OCI-LY1 (cell line): ENCODE data around the gene TIAL1.

ENCODE experiments used
- H2AFZ ChIP-seq: fragments of 200-600 bp; sonication (generic), shearing (Covaris generic); 2 replicates; pipeline ENCODE4 v1.6.0; 2014; ENCODE audit warnings: antibody characterized with exemption, mild to moderate bottlenecking, low read length
- H3F3A ChIP-seq: fragments of 200-600 bp; sonication (generic), shearing (Covaris generic); 2 replicates; pipeline ENCODE4 v1.6.0; 2014; ENCODE audit warnings: mild to moderate bottlenecking, antibody characterized with exemption, low read length, moderate library complexity; ENCODE audit not compliant: insufficient read depth
- H3K27ac ChIP-seq: fragments of 200-600 bp; sonication (generic); 2 replicates; pipeline ENCODE4 v1.5.1; 2014; ENCODE audit warnings: low read length, mixed run types, mild to moderate bottlenecking, low read depth; ENCODE audit not compliant: poor library complexity, severe bottlenecking
- H3K27me3 ChIP-seq: fragments of 200-600 bp; sonication (generic); 2 replicates; pipeline ENCODE4 v1.6.0; 2014; ENCODE audit warnings: antibody characterized with exemption, mild to moderate bottlenecking, low read length, moderate library complexity; ENCODE audit not compliant: insufficient read depth
- H3K36me3 ChIP-seq: fragments of 200-600 bp; sonication (generic); 2 replicates; pipeline ENCODE4 v1.6.1; 2014; ENCODE audit warnings: mild to moderate bottlenecking, antibody characterized with exemption, low read length, moderate library complexity, mixed read lengths; ENCODE audit not compliant: insufficient read depth
- H3K4me1 ChIP-seq: fragments of 200-600 bp; sonication (generic); 2 replicates; pipeline ENCODE4 v1.5.1; 2014; ENCODE audit warnings: mild to moderate bottlenecking, low read length, moderate library complexity; ENCODE audit not compliant: insufficient read depth, severe bottlenecking
- H3K4me2 ChIP-seq: fragments of 200-600 bp; sonication (generic), shearing (Covaris generic); 2 replicates; pipeline ENCODE4 v1.6.1; 2014; ENCODE audit warnings: low read length
- H3K4me3 ChIP-seq: fragments of 200-600 bp; sonication (generic); 2 replicates; pipeline ENCODE4 v1.5.1; 2014; ENCODE audit warnings: low read length, low read depth, mild to moderate bottlenecking, mixed read lengths; ENCODE audit not compliant: poor library complexity, severe bottlenecking
- H3K79me2 ChIP-seq: fragments of 200-600 bp; shearing (Covaris generic); 2 replicates; pipeline ENCODE4 v1.6.1; 2016; ENCODE audit warnings: mixed run types, low read length, mixed read lengths; ENCODE audit not compliant: insufficient read depth
- H3K9ac ChIP-seq: fragments of 200-600 bp; sonication (generic), shearing (Covaris generic); 2 replicates; pipeline ENCODE4 v1.6.1; 2014; ENCODE audit warnings: mild to moderate bottlenecking, low read length, mixed read lengths
- H3K9me2 ChIP-seq: fragments of 200-600 bp; sonication (generic), shearing (Covaris generic); 2 replicates; pipeline ENCODE4 v1.6.1; 2014; ENCODE audit warnings: low read depth, mild to moderate bottlenecking, low read length, mixed read lengths
- H3K9me3 ChIP-seq: fragments of 200-600 bp; shearing (Covaris generic); 2 replicates; pipeline ENCODE4 v1.6.1; 2014; ENCODE audit warnings: low read length, mixed read lengths
- H4K20me1 ChIP-seq: fragments of 200-600 bp; sonication (generic), shearing (Covaris generic); 2 replicates; pipeline ENCODE4 v1.6.0; 2016; ENCODE audit warnings: mild to moderate bottlenecking, low read length; ENCODE audit not compliant: insufficient read depth
- CTCF ChIP-seq: fragments of 200-600 bp; sonication (generic), shearing (Covaris generic); IDR thresholded peaks from 2 replicates; pipeline ENCODE4 v1.5.1; 2017; ENCODE audit warnings: mild to moderate bottlenecking, antibody characterized with exemption, low read length, moderate library complexity, mixed read lengths
- EZH2 ChIP-seq: fragments of 200-600 bp; sonication (generic), shearing (Covaris generic); IDR thresholded peaks from 2 replicates; pipeline ENCODE4 v1.8.0; 2017; ENCODE audit warnings: borderline replicate concordance, mixed run types, mild to moderate bottlenecking, antibody characterized with exemption, low read length, moderate library complexity, mixed read lengths

The TIAL1 gene

DNA sequence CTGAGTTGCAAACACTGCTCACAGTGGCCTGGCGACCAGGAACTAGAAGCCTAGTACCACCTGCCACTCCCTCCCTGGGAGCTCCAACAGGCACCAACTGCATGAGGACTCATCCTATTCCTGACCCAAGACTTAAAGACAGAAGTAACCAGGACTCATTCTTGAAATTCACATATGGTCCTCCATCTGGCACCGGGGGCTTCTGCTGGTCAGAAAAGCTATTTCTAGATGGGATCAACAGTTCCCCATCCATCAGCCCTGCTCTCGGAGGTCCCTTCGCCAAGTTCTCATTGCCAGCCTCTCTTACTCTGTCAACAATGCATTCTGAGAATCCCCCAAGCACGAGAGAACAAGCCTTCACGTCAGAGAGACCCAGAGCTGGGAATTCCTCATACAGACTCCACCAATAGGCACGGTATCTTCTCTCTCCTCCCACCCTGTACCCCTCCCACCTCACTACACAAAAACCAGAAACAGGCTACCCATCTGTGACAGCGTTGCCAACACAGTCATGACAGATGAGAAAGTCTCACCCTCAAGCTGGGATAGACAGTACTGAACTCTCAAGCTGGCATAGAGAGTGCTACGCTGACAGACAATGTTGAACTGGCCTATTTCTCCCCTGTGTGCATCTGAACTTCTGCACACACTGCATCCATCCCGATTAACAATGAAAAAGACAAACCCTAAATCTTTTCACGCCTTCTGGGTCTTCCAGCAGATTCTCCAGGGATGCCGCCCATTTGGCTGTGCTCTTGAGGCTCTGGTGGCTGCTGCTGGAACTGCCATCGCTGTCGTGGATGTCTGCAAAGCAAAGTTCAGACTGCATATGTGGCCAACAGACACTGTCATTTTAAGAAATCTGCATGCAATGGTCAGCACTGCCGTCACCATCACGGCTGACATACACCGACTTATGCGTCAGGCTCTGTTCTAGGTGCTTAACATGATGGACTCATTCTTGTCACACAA, 69.9 kb downstream of the TIAL1 start:
- no peak overlapping the region for H3K4me2 ChIP-seq
- H3K4me3 ChIP-seq = no peak overlapping the region
- no peaks in the 10 kb centered on the region for H3F3A ChIP-seq
- no peaks in the 10 kb centered on the region for H3K9me2 ChIP-seq
- no peak for TF ChIP-seq EZH2
- peak; percentile 17; the same call in 1 of the 2 replicates for TF ChIP-seq CTCF
- no peak overlapping the region for H3K27ac ChIP-seq
- no peaks in the 10 kb centered on the region for H3K9me3 ChIP-seq
- H3K36me3 ChIP-seq = no peaks in the 10 kb centered on the region
- H4K20me1 ChIP-seq = no peaks in the 10 kb centered on the region
- H3K27me3 ChIP-seq = 0 out of 2 replicates have a peak, but pooled peaks cover 3% of the 10 kb centered on the region
- no peak overlapping the region for H3K9ac ChIP-seq
- H2AFZ ChIP-seq = no peak overlapping the region
- H3K79me2 ChIP-seq = no peaks in the 10 kb centered on the region
- H3K4me1 ChIP-seq = no peaks in the 10 kb centered on the region

- Histone ChIP-seq H3K4me1 (no peaks in the 10 kb centered on the region), H3K9ac (no peak overlapping the region), H3K4me2 (no peak overlapping the region), H3F3A (no peaks in the 10 kb centered on the region), H3K9me3 (no peaks in the 10 kb centered on the region), H2AFZ (no peak overlapping the region), H3K27me3 (0 out of 2 replicates have a peak, but pooled peaks cover 3% of the 10 kb centered on the region), H3K4me3 (no peak overlapping the region), H3K79me2 (no peaks in the 10 kb centered on the region), H3K27ac (no peak overlapping the region), H4K20me1 (no peaks in the 10 kb centered on the region), H3K36me3 (no peaks in the 10 kb centered on the region), H3K9me2 (no peaks in the 10 kb centered on the region)
- TF ChIP-seq EZH2 (no peak), CTCF (no peak)
Measured at GRCh38 chr10:119526149-119526548, 70.6 kb downstream of the TIAL1 start.

- Histone ChIP-seq H3K36me3 (no peaks in the 10 kb centered on the region), H3K9ac (no peak overlapping the region), H3K27ac (no peak overlapping the region), H3K27me3 (0 out of 2 replicates have a peak, but pooled peaks cover 3% of the 10 kb centered on the region), H3F3A (no peaks in the 10 kb centered on the region), H3K79me2 (no peaks in the 10 kb centered on the region), H3K4me1 (no peaks in the 10 kb centered on the region), H3K4me3 (no peak overlapping the region), H4K20me1 (no peaks in the 10 kb centered on the region), H3K9me3 (no peaks in the 10 kb centered on the region), H3K4me2 (no peak overlapping the region), H2AFZ (no peak overlapping the region), H3K9me2 (no peaks in the 10 kb centered on the region)
- no peak for TF ChIP-seq CTCF
- TF ChIP-seq EZH2 = no peak
Measured at GRCh38 chr10:119525116-119525515, 71.6 kb downstream of the TIAL1 start.
